ENCODE data around the gene CEL.

GRCh38 chr9:133031130-133031422, 30.7 kb upstream of the CEL start:
- TF ChIP-seq ZNF274 (IDR thresholded peaks at IDR 0.05; ENCODE audit: low read depth, low read length) (no peak), YY1 (IDR thresholded peaks at IDR 0.05; ENCODE audit: insufficient read depth, insufficient read length) (no peak), SUZ12 (IDR thresholded peaks at IDR 0.05; ENCODE audit: extremely low read depth, insufficient read depth, insufficient read length) (no peak)
